ENCODE measurements around the gene DNAH12.

DNA sequence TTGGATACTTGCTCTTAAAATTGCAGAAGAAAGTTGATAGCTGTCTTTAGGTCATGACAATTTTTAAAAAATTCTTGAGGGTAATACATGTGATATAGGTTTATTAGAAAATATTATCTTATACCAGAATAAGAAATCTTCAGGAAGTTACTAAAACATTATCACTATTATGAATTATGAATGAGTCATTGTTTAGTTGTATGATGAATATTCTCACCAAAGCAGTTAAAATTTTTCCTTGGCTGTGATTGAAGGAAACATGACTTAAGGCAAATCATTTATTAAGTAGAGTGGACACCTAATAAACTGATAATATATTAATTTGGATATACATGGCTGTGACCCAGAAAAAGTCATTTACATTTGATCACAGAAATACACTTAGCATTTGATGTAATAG, 286.5 kb downstream of the DNAH12 start:
- TF ChIP-seq POLR2A (IDR thresholded peaks at IDR 0.05) = no peak
- TF ChIP-seq CTCF (IDR thresholded peaks at IDR 0.05) = no peak

Measured in right lobe of liver (tissue), 4 donors.